GM19193 (cell line): ENCODE data around the gene HNRNPF.

Source experiments
- POLR2A ChIP-seq: IDR thresholded peaks from 4 replicates; pipeline ENCODE4 v1.6.1; 2011; ENCODE audit not compliant: insufficient read depth, insufficient read length; ENCODE audit errors: extremely low read depth

The HNRNPF gene, protein sequence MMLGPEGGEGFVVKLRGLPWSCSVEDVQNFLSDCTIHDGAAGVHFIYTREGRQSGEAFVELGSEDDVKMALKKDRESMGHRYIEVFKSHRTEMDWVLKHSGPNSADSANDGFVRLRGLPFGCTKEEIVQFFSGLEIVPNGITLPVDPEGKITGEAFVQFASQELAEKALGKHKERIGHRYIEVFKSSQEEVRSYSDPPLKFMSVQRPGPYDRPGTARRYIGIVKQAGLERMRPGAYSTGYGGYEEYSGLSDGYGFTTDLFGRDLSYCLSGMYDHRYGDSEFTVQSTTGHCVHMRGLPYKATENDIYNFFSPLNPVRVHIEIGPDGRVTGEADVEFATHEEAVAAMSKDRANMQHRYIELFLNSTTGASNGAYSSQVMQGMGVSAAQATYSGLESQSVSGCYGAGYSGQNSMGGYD

DNA sequence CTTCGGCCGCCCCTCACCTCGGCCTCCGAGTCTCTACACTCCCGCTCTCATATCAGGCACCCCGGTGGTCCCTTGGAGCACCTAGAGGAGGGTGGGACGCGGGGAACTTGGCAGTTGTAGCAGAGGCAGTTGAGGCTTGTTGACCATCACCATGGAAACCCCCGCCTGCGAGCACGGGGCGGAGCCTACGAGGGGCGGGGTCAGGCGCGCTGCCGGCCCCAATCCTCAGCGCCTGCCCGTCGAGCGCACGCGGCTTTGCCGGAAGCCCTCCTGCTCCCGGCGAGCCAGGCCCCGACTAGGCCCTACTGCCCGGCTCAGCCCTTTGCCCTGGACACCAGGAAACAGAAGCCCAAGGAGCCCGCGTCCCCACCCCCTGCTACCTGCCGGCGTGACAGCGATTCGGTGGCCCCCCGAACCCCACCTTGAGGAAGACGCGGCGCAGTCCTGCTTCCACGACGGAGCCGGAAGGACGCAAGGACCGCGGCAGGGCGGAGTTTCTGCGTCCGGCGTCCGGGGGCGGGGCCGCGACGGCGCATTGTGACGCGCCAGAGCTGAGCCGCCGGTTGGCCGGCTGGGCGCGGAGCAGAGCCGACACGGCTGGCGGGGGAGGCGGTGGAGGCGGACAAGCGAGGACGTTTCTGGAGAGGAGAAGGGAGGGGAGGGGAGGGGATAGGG is at the start of gene HNRNPF:
HNRNPF (minus strand) TSS at position 477 of the 675 bp plus-strand sequence. CDS start 21,302 bp downstream, outside the sequence.
- TF ChIP-seq POLR2A = peak; percentile 90

DNA sequence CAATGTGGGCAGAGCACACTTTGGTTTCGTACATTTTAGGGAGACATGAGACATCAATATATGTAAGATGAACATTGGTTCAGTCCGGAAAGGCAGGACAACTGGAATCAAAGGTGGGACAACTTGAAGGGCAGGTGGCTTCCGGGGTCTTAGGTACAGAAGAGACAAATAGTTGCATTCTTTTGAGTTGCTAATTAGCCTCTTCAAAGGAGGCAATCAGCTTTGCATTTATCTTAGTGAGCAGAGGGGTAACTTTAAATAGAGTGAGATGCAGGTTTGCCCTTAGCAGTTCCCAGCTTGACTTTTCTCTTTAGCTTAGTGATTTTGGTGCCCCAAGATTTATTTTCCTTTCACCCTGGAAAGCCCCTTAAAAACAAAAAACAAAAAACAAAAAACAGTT is 49.2 kb upstream of the HNRNPF start:
- no peak for TF ChIP-seq POLR2A

DNA sequence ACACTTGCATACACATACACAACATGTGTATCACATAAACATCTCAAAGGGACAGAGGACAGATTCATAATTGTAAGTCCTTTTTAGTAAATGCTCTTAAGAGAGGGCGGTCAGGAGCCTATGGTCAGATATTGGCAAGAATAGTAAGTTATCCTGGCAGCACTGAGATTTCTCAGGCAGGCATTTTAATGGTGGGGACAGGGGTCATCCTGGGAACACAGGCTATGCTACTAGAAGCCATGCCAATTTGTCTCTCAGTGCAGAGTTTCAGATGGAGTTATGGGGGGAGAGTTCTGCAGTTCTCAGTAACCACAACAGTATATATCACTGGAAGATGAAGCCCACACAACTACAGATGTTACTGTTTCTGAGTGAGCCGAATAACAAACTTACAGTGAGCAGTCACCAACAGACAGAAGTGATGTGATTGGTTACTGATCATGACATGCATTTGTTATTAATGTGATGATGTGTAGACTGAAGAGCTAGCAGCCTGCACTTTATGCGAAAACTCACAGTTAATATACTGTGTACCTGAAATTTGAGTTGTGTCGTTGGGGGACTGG is 44.4 kb upstream of the HNRNPF start:
- TF ChIP-seq POLR2A = no peak

DNA sequence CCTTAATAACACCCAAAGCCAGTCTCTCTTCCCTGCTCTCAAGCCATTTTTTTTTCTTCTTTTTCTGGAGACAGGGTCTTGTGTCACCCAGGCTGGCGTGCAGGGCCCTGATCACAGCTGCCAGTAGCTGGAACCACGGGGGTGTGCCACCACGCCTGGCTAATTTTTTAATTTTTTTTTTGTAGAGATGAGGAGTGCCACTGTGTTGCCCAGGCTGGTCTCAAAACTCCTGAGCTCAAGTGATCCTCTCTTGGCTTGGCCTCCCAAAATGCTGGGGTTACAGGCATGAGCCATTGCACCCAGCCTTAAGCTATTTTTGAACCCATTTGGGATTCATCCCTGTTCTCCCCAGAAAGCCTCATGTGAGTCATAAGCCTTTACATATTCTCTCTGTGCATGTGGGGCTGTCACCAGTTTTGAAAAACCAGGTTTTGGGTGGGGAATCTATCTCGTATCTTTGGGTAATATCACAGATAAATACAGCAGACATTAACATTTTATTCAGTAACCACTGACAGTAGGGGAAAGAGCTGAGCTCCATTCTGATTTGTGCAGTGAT is 43.4 kb upstream of the HNRNPF start:
- no peak for TF ChIP-seq POLR2A

DNA sequence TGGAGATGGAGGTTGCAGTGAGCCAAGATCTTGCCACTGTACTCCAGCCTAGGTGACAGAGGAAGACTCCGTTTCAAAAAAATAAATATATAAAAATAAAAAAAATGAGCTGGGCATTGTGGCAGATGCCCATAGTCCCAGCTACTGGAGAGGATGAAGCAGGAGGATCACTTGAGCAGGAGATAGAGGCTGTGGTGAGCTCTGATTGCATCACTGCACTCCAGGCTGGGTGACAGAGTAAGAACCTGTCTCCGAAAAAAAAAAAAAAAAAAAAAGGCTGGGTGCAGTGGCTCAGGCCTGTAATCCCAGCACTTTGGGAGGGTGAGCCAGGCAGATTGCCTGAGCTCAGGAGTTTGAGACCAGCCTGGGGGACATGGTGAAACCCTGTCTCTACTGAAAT is 39.8 kb upstream of the HNRNPF start:
- TF ChIP-seq POLR2A = no peak

DNA sequence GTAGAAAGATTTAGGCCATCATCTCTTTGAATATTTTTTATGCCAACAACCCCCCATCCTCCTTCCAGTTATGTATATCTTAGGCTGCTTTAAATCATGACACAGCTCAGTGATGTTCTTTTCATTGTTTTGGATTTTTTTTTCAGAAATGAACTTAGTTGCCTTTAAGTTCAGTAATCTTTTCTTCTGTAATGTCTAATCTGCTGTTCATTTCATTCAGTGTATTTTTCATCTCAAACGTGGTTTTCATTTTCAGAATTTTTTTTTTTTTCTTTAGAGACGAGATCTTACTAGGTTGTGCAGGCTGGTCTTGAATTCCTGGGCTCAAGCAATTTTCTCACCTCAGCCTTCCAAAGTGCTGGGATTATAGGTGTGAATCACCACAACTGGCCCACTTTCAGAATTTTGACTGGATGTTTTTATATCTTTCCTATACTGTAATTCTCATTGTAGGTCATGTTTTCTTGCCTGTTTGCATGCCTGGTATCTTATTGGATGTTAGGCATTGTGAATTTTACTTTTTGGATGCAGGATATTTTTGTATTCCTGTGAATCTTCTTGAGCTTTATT is 36.0 kb upstream of the HNRNPF start:
- no peak for TF ChIP-seq POLR2A

DNA sequence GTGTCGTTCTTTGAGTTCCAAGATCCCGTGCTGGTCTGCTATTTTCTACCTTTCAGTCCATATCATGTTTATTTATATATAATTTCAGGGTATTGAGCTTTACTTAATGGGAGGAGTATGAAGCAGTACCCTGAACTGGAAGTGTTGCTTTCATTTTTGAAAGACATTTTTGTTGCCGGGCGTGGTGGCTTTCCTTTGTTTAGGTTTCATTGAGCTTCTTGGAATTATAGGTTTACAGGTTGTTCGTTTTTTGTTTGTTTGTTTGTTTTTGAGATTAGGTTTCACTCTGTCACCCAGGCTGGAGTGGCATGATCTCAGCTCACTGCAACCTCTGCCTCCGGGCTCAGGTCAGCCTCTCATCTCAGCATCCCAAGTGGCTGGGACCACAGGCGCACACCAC is 35.3 kb upstream of the HNRNPF start:
- no peak for TF ChIP-seq POLR2A

DNA sequence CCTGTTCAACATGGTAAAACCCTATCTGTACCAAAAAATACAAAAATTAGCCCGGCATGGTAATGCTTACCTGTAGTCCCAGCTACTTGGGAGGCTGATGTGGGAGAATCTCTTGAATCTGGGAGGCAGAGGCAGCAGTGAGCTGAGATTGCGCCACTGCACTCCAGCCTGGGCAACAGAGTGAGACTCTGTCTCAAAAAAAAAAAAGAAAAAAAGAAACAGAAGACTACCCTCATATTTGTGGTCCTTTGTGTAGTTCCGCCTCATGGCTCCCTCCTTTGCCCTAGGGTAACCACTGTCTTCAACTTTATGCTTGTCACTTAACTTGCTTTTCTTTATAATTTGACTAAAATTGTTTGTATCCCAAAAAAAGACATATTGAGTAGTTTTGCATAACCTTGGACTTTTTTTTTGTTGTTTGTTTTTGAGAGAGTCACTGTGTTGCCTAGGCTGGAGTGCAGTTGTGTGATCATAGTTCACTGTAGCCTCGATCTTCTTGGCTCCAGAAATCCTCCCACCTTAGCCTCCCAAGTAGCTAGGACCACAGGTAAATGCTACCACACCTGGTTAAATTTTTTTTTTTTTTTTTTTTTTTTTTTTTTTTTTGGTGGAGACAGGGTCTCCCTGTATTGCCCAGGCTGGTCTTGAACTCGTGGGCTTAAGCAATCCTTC is 31.6 kb upstream of the HNRNPF start:
- no peak for TF ChIP-seq POLR2A

DNA sequence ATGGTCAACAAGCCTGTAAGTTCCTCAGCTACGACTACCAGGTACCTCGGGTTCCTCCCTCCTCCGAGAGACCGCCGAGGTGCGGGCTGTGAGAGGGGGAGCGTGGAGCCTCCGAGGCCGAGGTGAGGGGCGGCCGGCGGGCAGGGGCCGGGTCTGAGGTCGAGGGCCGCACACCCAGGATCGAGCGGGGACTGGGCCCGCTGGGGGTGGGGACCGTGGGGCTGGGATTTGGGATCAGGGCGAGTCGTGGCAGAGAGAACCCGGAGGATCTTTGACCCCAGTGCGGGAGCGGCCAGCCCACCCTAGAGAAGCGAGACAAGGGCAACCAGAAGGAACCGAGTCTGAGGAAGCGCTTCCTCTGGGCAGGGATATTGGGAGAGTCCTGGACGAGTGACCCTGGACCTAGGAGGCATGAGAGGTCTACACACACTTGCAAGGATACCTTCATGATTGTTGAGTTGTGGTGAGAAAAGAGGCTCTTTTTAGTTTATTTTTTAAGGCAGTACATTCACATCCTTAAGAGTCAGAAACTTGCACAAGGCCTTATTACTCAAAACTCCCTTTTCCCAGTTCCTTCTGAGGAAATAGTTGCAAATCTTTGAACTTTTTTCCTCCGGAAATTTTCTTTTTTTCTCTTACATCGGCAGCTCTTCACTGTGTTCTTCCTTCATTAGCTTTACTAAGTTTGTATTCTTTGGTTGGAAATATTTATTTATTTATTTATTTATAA is 28.3 kb upstream of the HNRNPF start:
- TF ChIP-seq POLR2A = no peak

DNA sequence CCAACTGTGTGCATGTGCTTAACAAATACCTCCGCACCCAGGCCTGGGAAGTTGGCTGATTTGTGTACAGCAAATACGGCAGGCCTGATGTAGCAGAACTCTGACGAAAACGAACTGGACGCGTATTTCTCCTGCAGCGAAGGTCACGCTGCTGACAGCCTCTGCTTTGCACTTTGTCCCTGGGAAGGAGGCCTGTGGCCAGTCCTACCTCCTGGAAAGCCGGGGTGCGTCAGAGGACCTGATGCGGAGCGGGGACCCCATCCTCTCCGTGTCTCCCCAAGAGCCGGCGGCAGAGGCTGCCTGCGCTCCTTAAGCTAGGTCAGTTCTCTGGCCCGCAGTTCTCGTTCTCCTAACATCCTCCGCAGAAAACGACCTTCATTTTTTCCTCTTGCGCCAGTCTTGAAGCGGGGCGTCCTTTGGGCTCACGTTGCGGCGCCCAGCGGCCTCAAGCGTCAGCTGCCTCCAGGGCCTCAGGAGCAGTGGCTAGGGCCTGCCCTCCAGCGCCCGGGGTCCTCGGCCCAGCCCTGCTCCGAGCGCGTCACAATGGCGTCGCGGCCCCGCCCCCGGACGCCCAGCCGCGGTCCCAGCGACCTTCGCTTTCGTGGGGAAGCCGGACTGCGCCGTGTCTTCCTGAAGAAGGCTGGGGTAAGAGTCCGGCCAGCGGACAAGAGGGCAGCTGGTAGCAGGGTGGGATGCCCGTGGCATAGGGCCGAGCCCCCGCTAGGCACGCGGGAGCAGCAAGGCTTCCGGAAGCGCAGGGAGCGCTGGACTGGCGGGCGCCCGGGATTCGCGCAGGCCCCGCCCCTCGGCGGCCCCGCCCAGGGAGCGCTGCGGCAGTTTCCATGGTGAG is 27.5 kb upstream of the HNRNPF start, which contains the start of gene ZNF487:
ZNF487 (plus strand) TSS at position 821 of the 850 bp plus-strand sequence. CDS start 38,703 bp downstream, outside the sequence.
- peak; percentile 68 for TF ChIP-seq POLR2A

DNA sequence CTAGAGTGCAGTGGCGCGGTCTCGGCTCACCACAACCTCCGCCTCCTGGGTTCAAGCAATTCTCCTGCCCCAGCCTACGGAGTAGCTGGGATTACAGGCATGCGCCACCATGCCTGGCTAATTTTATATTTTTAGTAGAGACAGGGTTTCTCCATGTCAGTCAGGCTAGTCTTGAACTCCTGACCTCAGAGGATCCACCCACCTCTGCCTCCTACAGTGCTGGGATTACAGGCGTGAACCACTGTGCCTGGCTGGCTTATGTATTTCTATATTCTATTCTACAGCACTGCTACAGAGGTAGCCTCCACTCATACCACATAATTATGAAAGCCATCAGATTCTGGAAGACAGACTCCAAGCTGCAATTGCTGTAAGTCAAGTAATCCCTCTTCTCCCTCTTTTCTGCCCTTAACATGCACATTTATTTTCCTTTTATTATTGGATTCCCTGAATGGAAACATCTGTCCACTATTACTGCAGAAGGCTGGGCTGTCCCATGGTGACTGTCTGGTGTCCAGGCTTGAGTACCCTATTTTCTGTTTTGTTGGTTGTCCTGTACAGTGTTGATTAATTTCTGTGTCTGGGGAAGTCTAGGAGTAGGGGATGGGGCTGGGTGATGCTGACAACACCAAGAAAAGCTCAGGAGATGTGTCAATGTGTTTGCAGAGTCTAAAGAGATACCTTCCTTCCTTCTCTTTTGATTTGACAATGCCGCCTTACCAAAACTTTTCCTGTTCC is 22.1 kb upstream of the HNRNPF start:
- TF ChIP-seq POLR2A = no peak

DNA sequence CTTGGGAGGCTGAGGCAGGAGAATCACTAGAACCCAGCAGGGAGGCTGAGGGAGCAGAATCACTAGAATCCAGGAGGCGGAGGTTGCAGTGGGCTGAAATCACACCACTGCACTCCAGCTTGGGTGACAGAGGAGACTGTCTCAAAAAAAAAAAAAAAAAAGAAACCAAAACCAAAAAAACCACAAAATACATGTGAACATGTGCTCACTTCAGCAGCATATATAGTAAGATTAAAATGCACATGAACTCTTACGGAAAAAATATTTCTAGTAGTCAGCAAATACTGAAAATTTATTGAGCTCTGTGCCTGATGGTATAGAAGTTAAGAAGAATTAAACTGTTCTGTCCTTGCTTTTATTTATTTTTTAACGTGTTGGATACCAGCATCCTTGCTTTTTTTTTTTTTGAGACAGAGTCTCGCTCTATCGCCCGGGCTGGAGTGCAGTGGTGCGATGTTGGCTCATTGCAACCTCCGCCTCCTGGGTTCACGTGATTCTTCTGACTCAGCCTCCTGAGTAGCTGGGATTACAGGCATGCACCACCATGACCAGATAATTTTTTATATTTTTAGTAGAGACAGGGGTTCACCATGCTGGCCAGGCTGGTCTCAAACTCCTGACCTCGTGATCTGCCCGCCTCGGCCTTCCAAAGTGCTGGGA is 18.3 kb upstream of the HNRNPF start:
- TF ChIP-seq POLR2A = no peak

DNA sequence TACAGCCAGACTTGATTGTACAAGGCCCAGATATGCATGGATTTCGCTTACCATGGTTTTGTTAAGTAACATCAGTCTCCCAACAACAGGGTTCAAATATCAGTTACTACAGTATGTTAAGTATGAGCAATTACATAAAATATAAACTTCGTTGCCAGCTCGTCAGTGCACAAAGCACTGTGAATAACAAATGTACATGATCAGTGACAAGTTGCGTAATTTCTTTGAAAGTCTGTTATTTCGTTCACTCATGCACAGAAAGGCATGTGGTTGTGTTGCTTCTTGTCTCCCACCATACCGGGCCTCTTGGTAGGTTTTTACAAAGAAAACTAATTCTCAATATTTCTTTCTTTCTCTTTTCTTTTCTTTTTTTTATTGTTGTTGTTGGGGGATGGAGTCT is 15.4 kb upstream of the HNRNPF start:
- TF ChIP-seq POLR2A = no peak
